Subcutaneous adipose tissue (tissue), 4 donors: ENCODE measurements around the gene PLA2G3. TPM values are rescaled to one million over a fixed set of nuclear protein-coding genes. Genes with fewer than 3 reads are reported as not detected.

ENCODE experiments used
- total RNA-seq, 4 donors: library from RNA; depleted of rRNA; stranded (reverse); fragments of >200 nt; gene quantifications; one replicate each; pipeline ENCODE4 v1.1.0, GENCODE V29; 2016
- TF ChIP-seq, protein P1 (sequence below): fragments of 450-650 bp; IDR thresholded peaks from one replicate; pipeline ENCODE4 v1.5.1; 2016; ENCODE audit warnings: low read depth, mild to moderate bottlenecking, control low read depth, antibody characterized with exemption, moderate library complexity

PLA2G3 gene
- total RNA-seq, 4 donors from 2014 or later: not detected

DNA sequence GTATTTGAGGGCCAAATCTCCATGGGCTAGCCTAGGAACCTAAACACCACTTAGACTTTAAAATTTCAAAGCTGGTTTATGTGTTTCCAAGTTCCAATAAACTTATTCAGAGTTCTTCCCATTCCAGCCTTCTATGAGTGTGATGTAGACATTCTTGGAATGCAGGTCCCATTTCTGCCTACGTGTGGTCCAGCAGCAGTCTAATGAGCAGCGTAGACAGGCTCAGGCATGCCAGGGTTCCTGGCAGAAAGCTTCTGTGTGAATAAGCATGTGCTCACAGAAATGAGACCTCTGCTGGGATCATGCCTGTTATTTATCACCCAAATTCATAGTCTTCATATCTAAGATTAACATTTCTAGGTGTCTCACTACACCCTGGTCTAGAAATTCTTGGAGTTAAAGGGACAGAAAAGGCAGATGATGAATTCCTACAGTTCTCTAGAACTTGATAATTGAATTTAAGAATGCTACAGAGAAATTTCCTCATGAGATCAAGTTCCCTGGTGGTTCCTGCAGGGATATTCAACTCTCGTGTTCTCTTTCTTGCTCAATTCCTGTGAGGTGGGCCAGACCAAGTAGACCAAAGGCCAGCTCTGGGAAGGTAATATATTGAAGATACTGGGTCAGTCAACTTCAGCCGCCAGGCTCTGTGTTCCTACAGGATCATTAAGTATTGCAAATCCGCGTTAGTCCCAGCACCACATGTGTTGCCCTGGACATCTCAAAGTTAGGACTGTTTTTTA is 37.3 kb upstream of the PLA2G3 start:
- TF ChIP-seq, protein P1, sequence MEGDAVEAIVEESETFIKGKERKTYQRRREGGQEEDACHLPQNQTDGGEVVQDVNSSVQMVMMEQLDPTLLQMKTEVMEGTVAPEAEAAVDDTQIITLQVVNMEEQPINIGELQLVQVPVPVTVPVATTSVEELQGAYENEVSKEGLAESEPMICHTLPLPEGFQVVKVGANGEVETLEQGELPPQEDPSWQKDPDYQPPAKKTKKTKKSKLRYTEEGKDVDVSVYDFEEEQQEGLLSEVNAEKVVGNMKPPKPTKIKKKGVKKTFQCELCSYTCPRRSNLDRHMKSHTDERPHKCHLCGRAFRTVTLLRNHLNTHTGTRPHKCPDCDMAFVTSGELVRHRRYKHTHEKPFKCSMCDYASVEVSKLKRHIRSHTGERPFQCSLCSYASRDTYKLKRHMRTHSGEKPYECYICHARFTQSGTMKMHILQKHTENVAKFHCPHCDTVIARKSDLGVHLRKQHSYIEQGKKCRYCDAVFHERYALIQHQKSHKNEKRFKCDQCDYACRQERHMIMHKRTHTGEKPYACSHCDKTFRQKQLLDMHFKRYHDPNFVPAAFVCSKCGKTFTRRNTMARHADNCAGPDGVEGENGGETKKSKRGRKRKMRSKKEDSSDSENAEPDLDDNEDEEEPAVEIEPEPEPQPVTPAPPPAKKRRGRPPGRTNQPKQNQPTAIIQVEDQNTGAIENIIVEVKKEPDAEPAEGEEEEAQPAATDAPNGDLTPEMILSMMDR: no peak

DNA sequence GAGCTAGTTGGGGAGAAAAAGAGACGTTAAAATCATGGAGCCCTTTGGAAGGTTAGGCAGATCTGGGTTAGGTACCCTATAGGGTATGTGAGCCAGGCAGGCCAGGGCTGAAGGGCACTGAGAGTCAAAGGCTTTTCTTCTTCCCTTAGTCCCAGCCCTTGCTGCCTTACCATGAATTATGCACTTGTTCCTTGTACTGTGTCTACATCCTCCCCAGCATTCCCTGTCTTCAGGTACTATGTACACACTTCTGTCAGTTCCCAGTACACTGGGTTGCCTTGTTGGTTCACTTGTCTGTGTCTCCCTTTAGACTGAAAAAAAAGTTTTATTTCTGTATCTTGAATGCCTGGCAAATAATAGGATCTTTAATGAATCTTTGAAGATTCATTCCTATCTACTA is 36.6 kb upstream of the PLA2G3 start:
- TF ChIP-seq, protein P1: no peak

DNA sequence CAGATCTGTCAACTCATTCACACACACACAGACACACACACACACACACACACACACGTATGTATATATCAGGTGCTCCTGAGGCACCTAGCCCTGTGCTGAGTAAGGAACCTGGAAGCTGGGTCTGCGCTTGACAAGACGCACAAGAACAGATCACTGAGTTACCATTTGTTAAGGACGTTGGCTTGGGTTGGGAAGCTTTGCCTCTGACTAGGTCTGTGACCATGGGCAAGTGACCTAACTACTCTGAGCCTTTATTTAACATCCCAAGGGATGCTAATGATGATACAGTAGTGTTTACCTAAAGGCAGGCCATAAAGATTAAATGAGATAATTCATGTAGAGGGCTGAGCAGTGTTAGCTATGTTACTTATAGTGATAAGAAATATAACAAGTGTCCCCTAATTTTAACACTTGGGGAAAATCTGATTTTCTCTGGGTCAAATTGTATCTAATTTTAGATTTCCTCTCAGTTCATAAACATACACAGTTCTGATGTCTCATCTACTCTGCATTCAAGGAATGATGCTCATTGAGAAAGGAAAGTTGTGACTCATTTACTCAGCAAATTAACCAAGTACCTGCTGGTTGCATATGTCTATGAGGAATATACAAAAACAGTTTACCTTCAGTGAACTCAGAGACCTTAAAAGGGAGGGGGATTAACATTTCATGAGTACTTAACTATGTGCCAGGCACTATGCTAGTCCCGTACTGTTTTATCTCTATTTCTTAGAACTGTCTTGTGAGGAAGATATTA is 33.3 kb upstream of the PLA2G3 start:
- TF ChIP-seq, protein P1: no peak

DNA sequence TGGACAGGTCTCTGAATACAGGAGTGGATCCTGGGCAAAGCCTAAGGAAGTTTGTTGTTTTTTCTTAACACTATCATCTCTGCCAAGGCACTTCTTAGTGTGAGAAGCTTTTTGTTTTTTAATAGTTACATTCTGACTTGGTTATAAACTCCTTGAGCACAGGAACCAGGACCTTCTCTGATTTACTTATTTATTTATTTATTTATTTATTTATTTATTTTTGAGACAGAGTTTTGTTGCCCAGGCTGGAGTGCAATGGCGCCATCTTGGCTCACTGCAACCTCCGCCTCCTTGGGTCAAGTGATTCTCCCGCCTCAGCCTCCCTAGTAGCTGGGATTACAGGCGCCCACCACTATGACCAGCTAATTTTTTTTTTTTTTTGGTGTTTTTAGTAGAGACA is 30.7 kb upstream of the PLA2G3 start:
- TF ChIP-seq, protein P1: no peak

DNA sequence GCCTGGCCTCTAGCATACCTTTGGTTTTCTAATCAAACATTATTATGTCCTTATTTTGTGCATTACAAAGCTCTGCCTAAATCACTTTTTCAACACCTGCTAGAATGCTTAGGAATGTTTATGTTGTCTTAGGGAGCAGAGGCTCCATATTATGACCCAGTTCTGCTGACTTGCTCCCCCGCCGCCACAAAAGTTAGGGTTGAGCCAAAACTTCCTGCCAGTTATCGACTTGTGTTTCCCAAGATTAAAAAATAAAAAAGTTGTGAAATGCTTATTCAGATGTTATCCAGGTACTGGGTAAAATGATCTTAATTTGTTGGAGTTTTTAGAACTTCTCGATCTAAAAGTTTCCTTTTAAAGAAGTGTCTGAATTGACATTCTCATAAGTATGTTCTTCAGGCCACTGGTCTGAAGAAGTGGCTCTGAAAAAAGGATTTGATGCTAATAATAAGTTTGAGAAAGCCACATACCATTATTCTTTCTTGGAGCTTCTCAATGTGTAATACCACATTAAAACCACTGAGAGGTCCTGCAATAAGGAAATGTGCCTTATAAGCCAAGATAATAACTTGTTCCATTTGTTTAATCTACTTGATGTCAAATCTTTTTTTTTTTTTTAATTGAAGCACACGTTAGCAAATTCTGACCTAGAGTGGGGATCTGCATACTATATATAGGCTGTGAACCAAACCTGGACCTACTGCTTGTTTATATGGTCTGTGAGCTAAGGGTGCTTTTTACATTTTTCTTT is 21.9 kb upstream of the PLA2G3 start:
- TF ChIP-seq, protein P1: no peak

- TF ChIP-seq, protein P1: no peak
These were observed 21.1 kb upstream of the PLA2G3 start for GRCh38 chr22:31161386-31161785.
